ENCODE data around the gene TRIM73. TPM values are rescaled to one million over a fixed set of nuclear protein-coding genes. Genes with fewer than 3 reads are reported as not detected.
"Not testable (repeated sequence)": the region's sequence is repeated elsewhere in the genome, so short reads cannot be mapped to it uniquely, and the experiment has no call there.

The TRIM73 gene
- total RNA-seq, 1 donor from 2014 or later, result 1.2 TPM

DNA sequence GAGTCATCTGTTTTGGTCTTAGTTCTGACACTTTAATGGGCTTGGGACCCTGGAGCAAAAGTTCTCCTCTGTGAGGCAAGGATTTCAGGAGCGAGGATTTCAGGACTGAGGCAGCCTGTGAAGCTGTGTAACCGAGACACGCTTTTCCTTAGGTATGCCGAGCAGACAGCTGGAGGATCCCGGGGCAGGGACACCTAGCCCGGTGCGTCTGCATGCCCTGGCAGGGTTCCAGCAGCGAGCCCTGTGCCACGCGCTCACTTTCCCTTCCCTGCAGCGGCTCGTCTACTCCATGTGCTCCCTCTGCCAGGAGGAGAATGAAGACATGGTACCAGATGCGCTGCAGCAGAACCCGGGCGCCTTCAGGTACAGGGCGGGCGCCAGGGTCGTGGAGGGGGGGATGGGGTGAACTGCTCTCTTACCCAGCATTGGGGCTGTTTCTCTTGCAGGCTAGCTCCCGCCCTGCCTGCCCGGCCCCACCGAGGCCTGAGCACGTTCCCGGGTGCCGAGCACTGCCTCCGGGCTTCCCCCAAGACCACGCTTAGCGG, 20.5 kb downstream of the TRIM73 start:
- DNase-seq (ENCODE audit: low read depth), result not testable (repeated sequence)

DNA sequence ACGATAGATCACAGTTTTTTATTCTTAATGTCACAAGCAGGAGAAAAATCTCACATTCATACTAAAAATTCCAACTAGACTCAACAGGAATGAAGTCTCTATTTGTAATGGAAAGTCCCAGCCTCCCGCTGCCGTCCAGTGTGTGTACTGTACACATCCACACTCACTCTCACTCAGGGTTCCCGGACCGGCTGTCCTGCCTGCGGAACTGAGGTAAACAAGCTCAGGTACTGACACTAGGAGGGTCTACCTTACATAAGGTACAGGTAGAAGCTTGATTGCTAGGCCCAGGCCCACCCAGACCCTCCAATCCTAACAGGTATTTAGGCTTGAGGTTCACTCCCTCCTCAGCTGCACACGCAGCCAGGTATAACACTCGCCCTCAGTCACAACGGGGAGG, 21.4 kb downstream of the TRIM73 start:
- DNase-seq (ENCODE audit: low read depth), result not testable (repeated sequence)

DNA sequence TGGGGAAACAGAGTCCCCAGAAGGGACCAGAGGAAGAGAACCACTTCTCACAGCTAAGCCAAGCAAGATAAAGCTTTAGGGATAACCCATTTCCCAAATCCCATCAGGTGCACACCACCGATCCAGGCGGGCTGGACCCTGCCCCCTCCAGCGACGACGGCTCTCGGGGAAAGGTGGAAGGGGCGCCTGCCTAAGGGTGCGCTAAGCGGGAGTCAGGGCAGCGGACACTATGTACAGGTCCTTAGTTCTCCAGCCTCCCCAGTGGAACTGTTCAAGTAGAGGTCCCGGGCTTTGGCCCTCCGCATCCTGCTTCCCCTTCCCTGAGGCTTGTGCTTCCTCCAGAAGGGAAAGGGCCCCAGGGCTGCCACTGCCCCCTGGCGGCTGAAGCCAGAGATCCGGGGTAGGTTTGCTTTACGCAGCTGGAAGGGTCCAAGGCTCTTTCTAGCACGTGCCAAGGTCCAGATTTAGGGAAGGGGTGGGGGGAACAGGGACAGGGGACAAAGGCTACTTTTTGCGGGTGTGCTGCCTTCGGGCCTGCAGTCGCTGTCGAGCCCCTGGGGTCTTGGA, 22.9 kb downstream of the TRIM73 start:
- DNase-seq (ENCODE audit: low read depth), result not testable (repeated sequence)

DNA sequence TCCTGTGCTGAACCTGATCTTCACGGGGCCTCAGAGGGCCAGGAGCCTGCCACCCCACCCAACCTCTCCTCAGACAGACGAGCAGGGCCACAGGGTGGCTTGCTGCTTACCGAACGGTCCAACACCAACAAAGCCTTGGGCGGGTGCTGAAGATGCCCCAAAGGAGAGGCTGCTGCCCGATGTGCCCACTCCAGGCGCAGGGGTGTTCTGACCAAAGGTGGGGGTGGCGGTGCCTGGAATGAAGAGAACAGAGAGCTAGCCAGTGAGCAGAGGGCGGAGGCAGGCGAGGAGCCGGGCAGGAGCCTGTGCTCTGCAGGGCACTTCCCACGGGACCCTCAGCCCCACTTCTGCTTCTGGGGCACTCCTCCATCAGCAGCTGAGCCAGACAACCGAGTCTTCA, 23.8 kb downstream of the TRIM73 start:
- DNase-seq (ENCODE audit: low read depth), result not testable (repeated sequence)

DNA sequence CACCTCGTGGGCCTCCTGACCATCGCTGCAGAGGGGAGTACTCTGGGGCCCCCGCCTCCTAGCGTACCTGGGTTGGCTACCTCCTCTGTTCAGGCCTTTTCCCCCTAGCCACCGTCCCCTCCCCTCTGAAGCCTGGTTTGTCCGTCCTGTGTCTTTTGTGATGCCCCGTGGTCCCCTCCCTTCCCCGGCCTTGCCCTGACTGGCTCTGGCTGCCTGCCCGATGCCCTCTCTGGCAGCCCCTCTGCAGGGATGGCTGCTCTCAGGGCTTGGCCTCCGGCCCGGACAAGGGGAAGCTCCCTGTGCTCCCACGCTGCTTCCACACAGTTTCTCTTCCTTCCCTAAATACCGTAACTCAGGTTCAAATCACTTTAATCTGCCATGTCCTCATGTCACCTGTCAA, 24.3 kb downstream of the TRIM73 start:
- DNase-seq (ENCODE audit: low read depth), result not testable (repeated sequence)

DNA sequence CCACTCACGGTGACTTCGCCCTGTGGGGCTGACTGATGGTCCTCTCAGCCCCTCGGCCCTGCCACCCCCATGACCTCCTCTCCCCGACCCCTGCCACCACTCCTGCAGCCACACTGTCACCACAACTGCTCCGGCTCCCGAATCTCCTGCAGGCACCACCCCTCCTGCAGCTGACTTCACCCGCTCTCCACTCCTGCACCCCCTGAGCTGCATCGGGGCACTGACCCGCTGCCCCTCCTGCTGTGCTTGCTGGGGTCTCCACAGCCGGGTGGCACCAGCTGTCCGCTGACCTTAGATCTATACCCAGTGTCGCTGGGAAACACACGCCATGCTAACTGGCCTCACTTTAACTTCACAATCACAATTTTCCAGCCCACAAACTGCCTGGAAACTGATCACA, 24.7 kb downstream of the TRIM73 start:
- not testable (repeated sequence) for DNase-seq (ENCODE audit: low read depth)

DNA sequence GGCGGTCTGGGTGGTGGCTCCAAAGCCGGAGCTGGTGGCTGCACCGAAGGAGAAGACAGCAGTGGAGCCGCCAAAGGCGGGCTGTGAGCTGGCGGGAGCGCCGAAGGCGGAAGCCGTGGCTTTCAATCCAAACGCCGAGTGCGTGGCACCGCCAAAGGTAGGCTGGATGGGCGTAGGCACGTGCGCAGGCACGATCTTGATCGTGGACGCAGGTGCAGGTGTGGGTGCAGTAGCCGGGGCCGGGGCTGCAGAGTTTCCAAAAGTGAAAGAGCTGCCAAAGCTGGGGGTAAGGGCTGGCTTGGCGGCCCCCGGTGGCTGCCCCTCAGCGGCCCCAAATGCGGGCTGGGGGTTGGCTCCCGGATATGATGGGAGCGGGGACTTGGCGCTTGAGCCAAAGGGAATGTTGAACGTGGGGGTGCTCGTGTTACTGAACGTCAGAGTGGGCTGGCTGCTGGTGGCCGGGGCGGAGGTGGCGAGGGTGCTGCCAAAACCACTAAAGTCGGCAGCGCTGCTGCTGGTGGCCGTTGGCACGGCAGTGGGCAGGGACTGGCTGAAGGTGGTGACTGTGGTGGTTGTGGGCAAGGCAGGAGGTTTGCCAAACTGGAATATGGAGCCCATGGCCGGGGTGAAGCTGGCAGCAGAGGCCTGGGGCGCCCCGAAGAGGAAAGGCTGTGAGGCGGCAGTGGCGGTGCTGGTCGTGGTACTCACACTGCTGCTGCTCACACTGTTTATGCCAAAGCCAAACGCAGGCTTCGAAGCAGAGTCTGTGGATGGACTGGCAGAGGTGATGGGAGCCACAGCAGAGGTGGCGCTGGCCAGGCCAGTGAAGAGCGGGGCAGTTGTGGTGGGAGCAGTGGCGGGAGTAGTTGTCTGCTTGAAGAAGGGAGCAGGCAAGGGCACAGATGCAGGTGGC, 26.6 kb downstream of the TRIM73 start:
- not testable (repeated sequence) for DNase-seq (ENCODE audit: low read depth)

DNA sequence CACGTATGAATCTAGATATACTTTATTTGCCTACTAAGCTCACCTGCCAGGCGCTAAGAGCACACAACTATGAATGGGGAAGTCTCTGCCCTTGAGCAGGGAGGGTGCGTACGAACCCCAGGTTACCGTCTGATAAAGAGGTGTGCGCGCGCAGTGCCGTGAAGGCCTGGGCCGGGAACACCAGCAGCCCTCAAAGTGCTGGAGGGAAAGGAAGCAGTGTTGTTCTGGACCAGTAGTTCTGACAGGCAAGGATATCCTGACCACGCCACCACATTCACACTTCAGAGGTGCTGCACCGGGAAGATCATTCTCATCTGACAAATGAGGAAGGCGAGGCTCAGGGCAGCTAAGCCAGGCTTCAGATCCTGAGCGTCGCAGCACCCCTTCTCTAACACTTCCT, 28.1 kb downstream of the TRIM73 start:
- DNase-seq (ENCODE audit: low read depth), result not testable (repeated sequence)

DNA sequence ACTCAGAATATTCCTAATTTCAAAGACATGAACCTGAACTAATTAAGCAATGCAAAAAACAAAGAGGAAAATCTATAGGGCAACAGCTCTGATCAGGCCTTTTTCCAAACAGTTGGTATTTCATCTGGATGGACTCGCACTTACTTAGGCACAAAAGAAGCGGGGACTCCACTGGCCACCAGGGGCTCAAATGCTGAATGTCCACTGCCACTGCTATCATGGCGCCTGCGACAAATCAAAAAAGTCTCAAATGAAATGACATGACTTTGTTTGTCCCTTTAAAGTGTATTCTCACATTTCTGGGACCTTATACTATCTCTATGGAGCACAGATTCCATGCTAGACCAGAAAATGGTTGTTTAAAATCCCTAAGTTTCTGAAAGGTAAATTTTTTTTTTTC, 43.6 kb downstream of the TRIM73 start:
- not testable (repeated sequence) for DNase-seq (ENCODE audit: low read depth)

DNA sequence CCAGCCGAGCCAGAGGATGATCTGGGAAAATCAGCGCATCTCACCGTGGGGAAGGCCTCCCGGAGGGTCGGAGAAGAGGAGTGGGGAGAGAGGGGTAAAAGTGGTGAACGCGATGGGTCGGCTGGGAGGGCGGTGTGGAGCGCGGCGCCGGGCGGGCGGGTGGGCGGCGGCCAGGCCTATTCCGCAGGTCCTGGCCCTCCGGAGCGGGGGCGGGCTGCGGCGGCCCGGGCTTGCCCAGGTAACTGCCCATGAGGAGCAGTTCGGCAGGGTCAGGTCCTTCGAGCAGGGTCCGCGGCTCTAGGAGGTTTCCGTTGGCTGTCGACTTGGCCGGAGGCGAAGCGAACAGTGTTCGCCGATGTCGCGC, 46.7 kb downstream of the TRIM73 start:
- not testable (repeated sequence) for DNase-seq (ENCODE audit: low read depth)

DNA sequence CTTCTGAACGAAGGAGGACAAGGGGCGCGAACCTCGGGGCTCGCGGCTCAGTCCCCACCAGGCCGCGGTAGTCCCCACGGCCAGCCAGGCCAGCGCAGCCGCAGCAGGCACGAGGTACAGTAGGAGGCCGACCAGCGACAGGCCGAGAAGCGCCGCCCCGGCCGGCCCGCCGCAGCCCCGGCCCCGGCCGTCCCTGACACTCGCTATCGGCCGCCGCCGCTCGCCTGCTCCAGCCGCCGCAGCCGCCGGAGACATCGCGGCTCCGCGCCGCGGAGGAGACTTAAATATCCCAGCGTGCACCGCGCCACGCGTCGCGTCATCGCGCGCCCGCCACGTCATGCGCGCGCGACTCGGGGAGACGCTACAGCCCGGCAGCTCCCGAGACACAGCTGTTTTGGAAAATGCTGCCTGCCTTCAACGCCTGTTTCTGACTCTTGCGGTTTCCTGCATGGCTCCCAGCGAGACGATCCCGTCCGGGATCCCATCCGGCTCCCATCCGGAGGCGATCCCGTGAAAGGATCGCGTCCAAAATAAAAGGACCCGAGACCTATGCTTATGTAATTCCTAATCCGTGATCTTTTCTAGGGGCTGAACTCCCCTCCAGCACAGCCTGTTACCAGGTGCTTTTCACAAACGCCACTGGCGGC, 47.2 kb downstream of the TRIM73 start:
- DNase-seq (ENCODE audit: low read depth), result peak; percentile 4

DNA sequence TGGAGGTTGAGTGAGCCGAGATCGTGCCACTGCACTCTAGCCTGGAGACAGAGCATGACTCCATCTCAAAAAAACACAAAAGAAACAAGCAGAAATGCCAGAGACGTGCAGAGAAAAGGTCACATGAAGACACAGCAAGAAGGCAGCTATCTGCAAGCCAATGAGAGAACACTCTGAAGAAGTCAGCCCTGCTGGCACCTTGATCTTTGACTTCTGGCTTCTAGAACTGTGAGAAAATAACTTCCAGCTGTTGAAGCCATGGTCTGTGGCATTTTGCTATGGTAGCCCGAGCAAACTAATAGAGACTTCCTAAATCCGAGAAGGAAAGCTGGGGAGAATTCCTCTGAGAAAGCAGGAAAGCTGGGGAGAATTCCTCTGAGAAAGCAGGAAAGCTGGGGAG, 54.5 kb downstream of the TRIM73 start:
- not testable (repeated sequence) for DNase-seq (ENCODE audit: low read depth)

DNA sequence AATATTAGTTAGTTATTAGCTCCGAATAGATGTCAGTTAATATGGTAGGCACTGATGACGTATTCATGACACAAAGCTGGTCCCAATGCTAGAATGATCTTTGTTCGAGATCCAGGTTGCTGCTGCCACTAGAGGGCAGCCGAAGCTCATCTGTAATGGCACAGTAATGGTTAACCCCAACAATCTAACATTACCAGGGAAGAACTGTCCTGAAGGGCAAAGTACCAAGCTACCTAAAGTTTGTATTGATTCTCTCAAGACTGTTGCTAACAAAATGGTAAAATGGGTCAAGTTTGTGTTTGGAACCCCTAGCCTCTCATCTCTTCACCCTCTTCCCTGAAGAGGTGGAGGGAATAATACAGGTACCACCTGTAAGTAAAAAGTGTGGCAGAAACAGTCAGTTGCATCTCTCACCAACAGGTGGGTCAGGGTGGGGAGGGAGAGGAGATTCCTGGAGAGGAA, 57.1 kb downstream of the TRIM73 start:
- not testable (repeated sequence) for DNase-seq (ENCODE audit: low read depth)

Other genes starting within 250 kb of the TRIM73 start
- gene POM121C, start 90.7 kb downstream of the TRIM73 start, total RNA-seq, result 6.1 and 29.4 TPM in 2 replicates
- 0.10 and 0.35 TPM in 2 replicates for gene SPDYE5, start 96.7 kb downstream of the TRIM73 start, total RNA-seq